Activated naive CD8-positive, alpha-beta T cell treated with anti-CD3 and anti-CD28 coated beads, Interleukin-2, amount 50 U/mL, for 24 hours (primary cell): Measurements from ENCODE around the gene CFAP119.

Experiments used
- ATAC-seq: fragments of 150-1000 bp; cut with Tn5 transposase; one replicate; pipeline ENCODE4 v1.10.0; 2021
- DNase-seq: peaks from one replicate; pipeline ENCODE4 v3.0.0; 2021
- H3K27ac Mint-ChIP-seq: one replicate; pipeline ENCODE4 v1.8.0; 2021; ENCODE audit warnings: mild to moderate bottlenecking, mixed read lengths
- H3K27me3 Mint-ChIP-seq: one replicate; pipeline ENCODE4 v1.8.0; 2021; ENCODE audit warnings: mixed read lengths
- H3K36me3 Mint-ChIP-seq: one replicate; pipeline ENCODE4 v1.8.0; 2021; ENCODE audit warnings: low read depth, mixed read lengths
- H3K4me1 Mint-ChIP-seq: one replicate; pipeline ENCODE4 v1.8.0; 2021; ENCODE audit warnings: mixed read lengths
- H3K4me3 Mint-ChIP-seq: one replicate; pipeline ENCODE4 v1.8.0; 2021; ENCODE audit warnings: mild to moderate bottlenecking, moderate library complexity, mixed read lengths
- H3K9me3 Mint-ChIP-seq: one replicate; pipeline ENCODE4 v1.8.0; 2021; ENCODE audit warnings: mixed read lengths

The CFAP119 gene

GRCh38 chr16:30745082-30745481 lies 16.8 kb downstream of the CFAP119 start:
- Mint-ChIP-seq H3K9me3 (no peaks in the 10 kb centered on the region), H3K4me1 (peaks cover 33% of the 10 kb centered on the region), H3K4me3 (no peak overlapping the region), H3K27ac (no peak overlapping the region), H3K36me3 (peaks cover 30% of the 10 kb centered on the region), H3K27me3 (no peaks in the 10 kb centered on the region)
- DNase-seq (no peak), ATAC-seq (no peak)

DNA sequence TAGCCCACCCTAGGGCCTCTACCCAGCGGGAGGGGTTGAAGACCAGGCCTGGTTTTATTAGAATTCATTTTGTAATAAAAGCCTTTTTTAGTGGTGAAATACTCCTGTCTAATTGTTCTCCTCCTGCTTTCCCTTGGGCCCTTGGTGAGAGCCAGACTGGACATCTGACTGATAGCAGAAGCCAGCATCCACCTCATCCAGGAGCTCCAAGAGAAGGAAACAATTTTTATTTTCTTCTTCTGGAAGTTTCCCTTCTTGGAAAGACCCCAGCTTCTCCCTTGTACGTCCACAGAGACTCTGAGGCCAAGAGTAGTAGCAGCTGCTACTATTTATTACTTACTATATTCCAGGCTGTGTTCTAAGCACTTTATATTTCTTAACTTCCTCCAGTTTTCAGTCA lies 17.7 kb downstream of the CFAP119 start:
- no peak for ATAC-seq
- peaks cover 27% of the 10 kb centered on the region for H3K4me1 Mint-ChIP-seq
- no peak overlapping the region for H3K27ac Mint-ChIP-seq
- no peaks in the 10 kb centered on the region for H3K27me3 Mint-ChIP-seq
- H3K9me3 Mint-ChIP-seq, result no peaks in the 10 kb centered on the region
- H3K36me3 Mint-ChIP-seq, result peaks cover 31% of the 10 kb centered on the region
- DNase-seq, result no peak
- H3K4me3 Mint-ChIP-seq, result no peak overlapping the region

GRCh38 chr16:30743716-30744115 lies 18.1 kb downstream of the CFAP119 start:
- Mint-ChIP-seq H3K9me3 (no peaks in the 10 kb centered on the region), H3K4me1 (peaks cover 26% of the 10 kb centered on the region), H3K27ac (peak overlapping the region; percentile 17), H3K36me3 (peaks cover 31% of the 10 kb centered on the region), H3K27me3 (no peaks in the 10 kb centered on the region), H3K4me3 (no peak overlapping the region)
- ATAC-seq (no peak), DNase-seq (no peak)

DNA sequence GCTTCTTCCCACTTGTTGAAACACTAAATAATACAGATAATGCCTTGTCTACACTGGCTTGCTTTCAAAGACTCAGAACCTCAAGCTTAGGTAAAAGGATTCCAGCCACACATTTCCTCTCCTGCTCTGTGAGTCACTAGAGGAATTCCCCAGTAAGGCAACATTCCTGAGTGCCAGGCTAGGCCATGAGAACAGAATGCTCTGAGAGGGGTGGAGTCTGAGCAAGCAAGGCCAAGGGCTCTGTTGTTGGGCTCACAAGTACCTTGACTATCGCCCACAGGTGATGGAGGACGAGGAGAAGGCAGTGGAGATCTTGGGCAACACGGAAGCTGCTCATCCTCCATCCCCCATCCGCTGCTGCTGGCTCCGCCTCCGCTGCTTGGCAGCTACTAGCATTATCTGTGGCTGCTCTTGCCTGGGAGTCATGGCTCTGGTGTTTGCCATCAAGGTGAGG lies 20.4 kb downstream of the CFAP119 start:
- Mint-ChIP-seq H3K36me3 (peaks cover 39% of the 10 kb centered on the region), H3K4me3 (no peak overlapping the region), H3K27me3 (no peaks in the 10 kb centered on the region), H3K4me1 (peaks cover 13% of the 10 kb centered on the region), H3K27ac (no peak overlapping the region), H3K9me3 (no peaks in the 10 kb centered on the region)
- DNase-seq (no peak), ATAC-seq (no peak)

- Mint-ChIP-seq H3K4me1 (peaks cover 13% of the 10 kb centered on the region), H3K36me3 (peaks cover 46% of the 10 kb centered on the region)
- ATAC-seq, result peak; percentile 54
Measured at GRCh38 chr16:30740364-30741251, 21.3 kb downstream of the CFAP119 start.

DNA sequence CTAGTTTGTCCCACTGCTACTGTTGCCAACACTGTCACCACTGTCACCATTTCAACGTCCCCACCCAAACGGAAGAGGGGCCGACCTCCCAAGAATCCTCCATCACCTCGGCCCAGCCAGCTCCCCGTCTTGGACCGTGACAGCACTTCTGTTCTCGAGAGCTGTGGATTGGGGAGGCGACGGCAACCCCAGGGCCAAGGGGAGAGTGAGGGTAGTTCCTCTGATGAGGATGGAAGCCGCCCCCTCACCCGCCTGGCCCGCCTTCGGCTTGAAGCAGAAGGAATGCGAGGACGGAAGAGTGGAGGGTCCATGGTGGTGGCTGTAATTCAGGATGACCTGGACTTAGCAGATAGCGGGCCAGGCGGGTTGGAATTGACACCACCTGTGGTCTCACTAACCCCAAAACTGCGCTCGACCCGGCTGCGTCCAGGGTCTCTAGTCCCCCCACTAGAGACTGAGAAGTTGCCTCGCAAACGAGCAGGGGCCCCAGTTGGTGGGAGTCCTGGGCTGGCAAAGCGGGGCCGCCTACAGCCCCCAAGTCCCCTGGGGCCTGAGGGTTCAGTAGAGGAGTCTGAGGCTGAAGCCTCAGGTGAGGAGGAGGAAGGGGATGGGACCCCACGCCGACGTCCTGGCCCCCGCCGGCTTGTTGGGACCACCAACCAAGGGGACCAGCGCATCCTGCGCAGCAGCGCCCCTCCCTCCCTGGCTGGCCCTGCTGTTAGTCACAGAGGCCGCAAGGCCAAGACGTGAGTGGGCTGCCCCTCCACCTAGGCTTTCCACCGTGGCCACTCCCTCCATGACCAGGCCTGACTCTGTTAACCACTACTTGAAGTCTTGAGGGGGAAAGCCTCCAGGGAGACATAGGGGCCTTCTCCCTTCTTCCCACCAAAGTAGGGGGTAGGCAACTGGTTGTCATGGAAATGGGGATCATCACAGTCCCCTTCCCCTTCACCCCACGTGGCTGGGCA lies 22.6 kb downstream of the CFAP119 start:
- Mint-ChIP-seq H3K4me3 (no peak overlapping the region), H3K27me3 (no peaks in the 10 kb centered on the region), H3K9me3 (no peaks in the 10 kb centered on the region), H3K36me3 (peaks cover 49% of the 10 kb centered on the region), H3K4me1 (peaks cover 13% of the 10 kb centered on the region), H3K27ac (no peak overlapping the region)
- ATAC-seq (no peak), DNase-seq (no peak)

More at GRCh38 chr16:30740364-30741251, 21.3 kb downstream of the CFAP119 start:
- no peak for DNase-seq
- H3K27ac Mint-ChIP-seq, result peak overlapping the region; percentile 40
- H3K9me3 Mint-ChIP-seq, result no peaks in the 10 kb centered on the region
- H3K4me3 Mint-ChIP-seq, result no peak overlapping the region
- H3K27me3 Mint-ChIP-seq, result no peaks in the 10 kb centered on the region

- DNase-seq (no peak), ATAC-seq (no peak)
- Mint-ChIP-seq H3K4me3 (no peak overlapping the region), H3K27ac (no peak overlapping the region), H3K4me1 (peaks cover 13% of the 10 kb centered on the region), H3K27me3 (no peaks in the 10 kb centered on the region), H3K9me3 (no peaks in the 10 kb centered on the region), H3K36me3 (peaks cover 51% of the 10 kb centered on the region)
Measured at GRCh38 chr16:30737794-30738648, 23.8 kb downstream of the CFAP119 start.

DNA sequence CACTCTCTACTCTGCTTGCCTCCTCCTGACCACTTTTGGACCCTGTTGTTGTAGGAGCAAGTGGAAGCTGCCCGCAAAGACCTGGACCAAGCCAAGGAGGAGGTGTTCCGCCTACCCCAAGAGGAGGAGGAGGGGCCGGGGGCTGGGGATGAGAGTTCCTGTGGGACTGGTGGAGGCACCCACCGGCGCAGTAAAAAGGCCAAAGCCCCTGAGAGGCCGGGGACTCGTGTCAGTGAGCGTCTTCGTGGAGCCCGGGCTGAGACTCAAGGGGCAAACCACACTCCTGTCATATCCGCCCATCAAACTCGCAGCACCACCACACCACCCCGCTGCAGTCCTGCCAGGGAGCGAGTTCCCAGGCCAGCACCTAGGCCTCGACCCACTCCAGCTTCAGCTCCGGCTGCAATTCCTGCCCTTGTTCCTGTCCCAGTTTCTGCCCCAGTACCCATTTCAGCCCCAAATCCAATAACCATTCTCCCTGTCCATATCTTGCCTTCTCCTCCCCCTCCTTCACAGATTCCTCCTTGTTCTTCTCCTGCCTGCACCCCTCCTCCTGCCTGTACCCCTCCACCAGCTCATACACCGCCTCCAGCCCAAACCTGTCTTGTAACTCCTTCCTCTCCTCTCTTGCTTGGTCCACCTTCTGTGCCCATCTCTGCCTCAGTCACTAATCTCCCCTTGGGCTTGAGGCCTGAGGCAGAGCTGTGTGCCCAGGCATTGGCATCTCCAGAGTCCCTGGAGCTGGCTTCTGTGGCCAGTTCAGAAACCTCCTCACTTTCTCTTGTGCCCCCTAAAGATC lies 24.7 kb downstream of the CFAP119 start:
- ATAC-seq (no peak), DNase-seq (no peak)
- peaks cover 55% of the 10 kb centered on the region for H3K36me3 Mint-ChIP-seq
- H3K4me1 Mint-ChIP-seq, result peaks cover 13% of the 10 kb centered on the region
- no peaks in the 10 kb centered on the region for H3K27me3 Mint-ChIP-seq
- no peaks in the 10 kb centered on the region for H3K9me3 Mint-ChIP-seq
- H3K27ac Mint-ChIP-seq, result no peak overlapping the region
- H3K4me3 Mint-ChIP-seq, result no peak overlapping the region

DNA sequence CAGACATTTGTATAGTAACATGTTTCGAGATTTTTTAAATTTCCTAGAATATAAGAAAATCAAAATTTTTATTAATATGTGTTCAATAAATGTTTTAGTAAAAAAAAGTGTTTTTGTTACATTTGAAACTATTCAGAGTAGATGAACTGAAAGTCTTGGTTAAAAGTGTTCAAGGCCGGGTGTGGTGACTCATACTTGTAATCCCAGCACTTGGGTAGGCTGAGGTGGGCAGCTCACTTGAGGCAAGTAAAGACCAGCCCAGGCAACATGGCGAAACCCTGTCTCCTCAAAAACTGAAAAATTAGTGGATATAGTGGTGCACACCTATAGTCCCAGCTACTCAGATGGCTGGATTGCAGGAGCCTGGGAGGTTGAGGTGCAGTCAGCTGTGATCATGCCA lies 30.5 kb downstream of the CFAP119 start:
- Mint-ChIP-seq H3K4me3 (no peak overlapping the region), H3K36me3 (peaks cover 54% of the 10 kb centered on the region), H3K9me3 (no peaks in the 10 kb centered on the region), H3K4me1 (peaks cover 2% of the 10 kb centered on the region), H3K27ac (no peak overlapping the region), H3K27me3 (no peaks in the 10 kb centered on the region)
- ATAC-seq, result peak; percentile 34
- DNase-seq, result no peak

GRCh38 chr16:30728899-30729672 lies 32.8 kb downstream of the CFAP119 start:
- DNase-seq (no peak), ATAC-seq (no peak)
- Mint-ChIP-seq H3K4me1 (peaks cover 2% of the 10 kb centered on the region), H3K27me3 (no peaks in the 10 kb centered on the region), H3K9me3 (no peaks in the 10 kb centered on the region), H3K4me3 (no peak overlapping the region), H3K27ac (no peak overlapping the region), H3K36me3 (peaks cover 53% of the 10 kb centered on the region)

GRCh38 chr16:30728321-30728720 lies 33.5 kb downstream of the CFAP119 start:
- no peaks in the 10 kb centered on the region for H3K9me3 Mint-ChIP-seq
- H3K27ac Mint-ChIP-seq, result no peak overlapping the region
- no peaks in the 10 kb centered on the region for H3K27me3 Mint-ChIP-seq
- DNase-seq (no peak), ATAC-seq (no peak)
- H3K4me1 Mint-ChIP-seq, result peaks cover 2% of the 10 kb centered on the region
- H3K36me3 Mint-ChIP-seq, result peaks cover 57% of the 10 kb centered on the region
- no peak overlapping the region for H3K4me3 Mint-ChIP-seq

- H3K27ac Mint-ChIP-seq, result no peak overlapping the region
- ATAC-seq (no peak), DNase-seq (no peak)
- H3K4me1 Mint-ChIP-seq, result peaks cover 2% of the 10 kb centered on the region
- peaks cover 67% of the 10 kb centered on the region for H3K36me3 Mint-ChIP-seq
- no peak overlapping the region for H3K4me3 Mint-ChIP-seq
- H3K9me3 Mint-ChIP-seq, result no peaks in the 10 kb centered on the region
- no peaks in the 10 kb centered on the region for H3K27me3 Mint-ChIP-seq
Measured at GRCh38 chr16:30725418-30725792, 36.5 kb downstream of the CFAP119 start.
